Omental fat pad (tissue), 4 donors: ENCODE results near the gene ALKBH5. TPM values are rescaled to one million over a fixed set of nuclear protein-coding genes. Genes with fewer than 3 reads are reported as not detected.

Experiments
- ATAC-seq: fragments of 150-250 bp; one replicate; pipeline ENCODE4 v1.9.1; 2016; ENCODE audit warnings: mild to moderate bottlenecking, moderate library complexity; ENCODE audit not compliant: low FRiP score
- DNase-seq: peaks from one replicate; pipeline ENCODE4 v3.0.0-alpha.2; 2019; ENCODE audit warnings: low spot score
- total RNA-seq, 4 donors: library from RNA; depleted of rRNA; stranded (reverse); fragments of >200 nt; gene quantifications; one replicate each; pipeline ENCODE4 v1.1.0, GENCODE V29; 2016
- TF ChIP-seq, protein P1 (sequence below), 3 donors: fragments of 450-650 bp; IDR thresholded peaks; one replicate each; pipeline ENCODE4 v1.5.1; 2016 to 2017; ENCODE audit warnings: antibody characterized with exemption in 3 of 3, mild to moderate bottlenecking in 3 of 3, moderate library complexity in 2 of 3

The ALKBH5 gene
- total RNA-seq, 4 donors from 2014 or later: 77.0 to 80.7 (median 80.3) TPM

DNA sequence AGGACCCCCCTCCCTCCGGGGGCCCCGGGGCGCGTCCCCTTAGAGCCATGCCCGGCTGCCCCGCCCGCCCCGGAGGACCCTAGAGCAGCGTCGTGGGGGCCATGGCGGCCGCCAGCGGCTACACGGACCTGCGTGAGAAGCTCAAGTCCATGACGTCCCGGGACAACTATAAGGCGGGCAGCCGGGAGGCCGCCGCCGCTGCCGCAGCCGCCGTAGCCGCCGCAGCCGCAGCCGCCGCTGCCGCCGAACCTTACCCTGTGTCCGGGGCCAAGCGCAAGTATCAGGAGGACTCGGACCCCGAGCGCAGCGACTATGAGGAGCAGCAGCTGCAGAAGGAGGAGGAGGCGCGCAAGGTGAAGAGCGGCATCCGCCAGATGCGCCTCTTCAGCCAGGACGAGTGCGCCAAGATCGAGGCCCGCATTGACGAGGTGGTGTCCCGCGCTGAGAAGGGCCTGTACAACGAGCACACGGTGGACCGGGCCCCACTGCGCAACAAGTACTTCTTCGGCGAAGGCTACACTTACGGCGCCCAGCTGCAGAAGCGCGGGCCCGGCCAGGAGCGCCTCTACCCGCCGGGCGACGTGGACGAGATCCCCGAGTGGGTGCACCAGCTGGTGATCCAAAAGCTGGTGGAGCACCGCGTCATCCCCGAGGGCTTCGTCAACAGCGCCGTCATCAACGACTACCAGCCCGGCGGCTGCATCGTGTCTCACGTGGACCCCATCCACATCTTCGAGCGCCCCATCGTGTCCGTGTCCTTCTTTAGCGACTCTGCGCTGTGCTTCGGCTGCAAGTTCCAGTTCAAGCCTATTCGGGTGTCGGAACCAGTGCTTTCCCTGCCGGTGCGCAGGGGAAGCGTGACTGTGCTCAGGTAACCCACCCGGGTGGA, 759 bp downstream of the ALKBH5 start:
- TF ChIP-seq, protein P1, sequence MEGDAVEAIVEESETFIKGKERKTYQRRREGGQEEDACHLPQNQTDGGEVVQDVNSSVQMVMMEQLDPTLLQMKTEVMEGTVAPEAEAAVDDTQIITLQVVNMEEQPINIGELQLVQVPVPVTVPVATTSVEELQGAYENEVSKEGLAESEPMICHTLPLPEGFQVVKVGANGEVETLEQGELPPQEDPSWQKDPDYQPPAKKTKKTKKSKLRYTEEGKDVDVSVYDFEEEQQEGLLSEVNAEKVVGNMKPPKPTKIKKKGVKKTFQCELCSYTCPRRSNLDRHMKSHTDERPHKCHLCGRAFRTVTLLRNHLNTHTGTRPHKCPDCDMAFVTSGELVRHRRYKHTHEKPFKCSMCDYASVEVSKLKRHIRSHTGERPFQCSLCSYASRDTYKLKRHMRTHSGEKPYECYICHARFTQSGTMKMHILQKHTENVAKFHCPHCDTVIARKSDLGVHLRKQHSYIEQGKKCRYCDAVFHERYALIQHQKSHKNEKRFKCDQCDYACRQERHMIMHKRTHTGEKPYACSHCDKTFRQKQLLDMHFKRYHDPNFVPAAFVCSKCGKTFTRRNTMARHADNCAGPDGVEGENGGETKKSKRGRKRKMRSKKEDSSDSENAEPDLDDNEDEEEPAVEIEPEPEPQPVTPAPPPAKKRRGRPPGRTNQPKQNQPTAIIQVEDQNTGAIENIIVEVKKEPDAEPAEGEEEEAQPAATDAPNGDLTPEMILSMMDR (IDR thresholded peaks at IDR 0.05): no peak
- DNase-seq (peak; percentile 57), ATAC-seq (no peak)

DNA sequence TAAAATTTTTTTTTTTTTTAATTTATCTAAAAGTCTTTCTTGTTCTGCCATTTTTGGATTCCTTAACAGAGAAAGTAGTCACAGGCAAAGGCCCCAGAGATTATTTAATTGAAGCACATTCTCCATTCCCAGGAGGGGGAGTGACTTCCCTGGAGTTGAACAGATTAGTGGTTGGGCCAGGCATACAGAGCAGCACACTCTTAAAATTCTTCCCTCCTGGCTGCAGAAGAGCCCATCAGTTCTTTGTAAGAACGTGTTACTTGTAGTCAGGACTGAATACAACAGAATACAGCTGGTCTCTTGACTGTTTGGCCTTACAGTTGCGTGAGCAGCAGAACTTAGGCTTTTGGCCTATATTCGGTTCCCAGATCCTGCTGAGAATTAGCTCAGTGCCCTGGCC, 1.8 kb downstream of the ALKBH5 start:
- ATAC-seq (no peak), DNase-seq (no peak)
- TF ChIP-seq, protein P1 (IDR thresholded peaks at IDR 0.05): no peak

DNA sequence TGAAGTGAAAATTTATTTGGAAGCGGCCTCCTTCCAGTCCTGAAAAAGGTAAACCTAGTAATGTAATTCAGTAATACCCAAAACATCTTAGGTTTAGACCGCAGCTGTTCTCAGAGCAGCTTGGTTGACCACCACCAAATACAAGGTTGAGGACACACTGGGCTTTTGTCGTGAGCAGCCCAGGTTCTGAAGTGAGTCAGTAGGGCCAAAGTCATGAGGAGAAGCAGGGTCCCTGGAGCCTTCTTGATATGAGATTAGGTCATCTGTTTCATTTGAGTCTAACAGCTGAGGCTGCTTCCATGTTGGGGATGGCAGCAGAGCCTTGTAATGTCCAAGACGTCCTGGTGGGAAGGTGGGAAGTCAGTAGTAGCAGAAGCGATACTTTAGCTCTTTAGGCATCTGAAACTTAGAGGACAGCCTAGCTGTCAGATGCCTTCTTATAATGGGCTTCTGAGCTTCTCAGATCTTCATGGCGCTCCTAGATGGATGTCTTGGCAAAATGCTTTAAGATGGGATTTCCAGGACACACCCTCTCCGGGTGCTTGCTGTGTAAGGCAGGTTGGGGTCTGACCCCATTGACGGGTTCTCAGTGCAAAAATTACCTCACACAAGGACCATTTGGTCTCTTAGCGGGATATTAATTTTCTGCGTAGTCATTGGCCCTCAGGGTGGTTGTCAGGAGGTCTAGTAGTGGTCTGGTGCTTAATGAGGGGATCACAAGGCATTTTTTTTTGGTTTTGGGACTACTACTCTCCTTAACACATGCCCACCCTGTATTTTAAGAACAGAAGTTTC, 2.4 kb downstream of the ALKBH5 start:
- TF ChIP-seq, protein P1 (IDR thresholded peaks at IDR 0.05): no peak
- ATAC-seq: no peak
- DNase-seq: no peak

DNA sequence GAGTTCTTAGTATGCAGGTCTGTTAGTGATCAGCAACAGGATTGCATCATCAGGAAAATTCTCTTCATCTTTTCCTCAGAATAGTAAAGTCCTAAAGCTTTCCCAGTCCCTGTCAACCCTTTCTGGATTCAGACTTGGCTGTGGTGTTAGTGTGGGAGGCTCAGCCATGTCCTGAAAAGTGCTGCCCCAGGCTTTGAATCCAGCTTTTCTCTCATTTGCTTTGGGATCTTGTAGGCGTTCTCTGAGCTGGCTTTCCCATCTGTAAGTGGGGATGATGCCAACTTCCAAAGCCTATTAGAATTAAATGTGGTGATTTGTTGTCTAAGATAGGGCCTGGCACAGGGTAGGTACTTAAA, 3.0 kb downstream of the ALKBH5 start:
- DNase-seq: no peak
- TF ChIP-seq, protein P1 (IDR thresholded peaks at IDR 0.05): no peak

DNA sequence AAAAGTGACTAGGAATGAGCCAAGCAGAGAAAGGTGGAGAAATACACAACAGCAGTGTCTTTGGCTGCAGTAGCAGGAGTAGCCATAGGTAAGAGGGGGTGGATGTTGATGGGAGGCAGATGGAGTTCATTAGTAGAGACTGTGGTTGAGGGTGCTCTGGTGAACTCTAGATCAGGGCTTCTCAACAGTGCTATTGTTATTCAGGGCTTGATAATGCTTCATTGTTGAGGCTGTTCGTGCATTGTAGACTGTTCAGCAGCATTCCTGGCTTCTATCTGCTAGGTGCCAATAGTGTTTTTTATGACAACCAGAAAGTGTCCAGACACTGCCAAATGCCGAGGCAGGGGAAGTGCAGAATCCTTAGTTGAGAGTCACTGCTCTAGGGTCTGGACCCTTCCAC, 3.6 kb downstream of the ALKBH5 start:
- TF ChIP-seq, protein P1 (IDR thresholded peaks at IDR 0.05): no peak
- DNase-seq: no peak
- ATAC-seq: no peak

More for the DNA sequence above, 3.0 kb downstream of the ALKBH5 start:
- ATAC-seq: no peak

DNA sequence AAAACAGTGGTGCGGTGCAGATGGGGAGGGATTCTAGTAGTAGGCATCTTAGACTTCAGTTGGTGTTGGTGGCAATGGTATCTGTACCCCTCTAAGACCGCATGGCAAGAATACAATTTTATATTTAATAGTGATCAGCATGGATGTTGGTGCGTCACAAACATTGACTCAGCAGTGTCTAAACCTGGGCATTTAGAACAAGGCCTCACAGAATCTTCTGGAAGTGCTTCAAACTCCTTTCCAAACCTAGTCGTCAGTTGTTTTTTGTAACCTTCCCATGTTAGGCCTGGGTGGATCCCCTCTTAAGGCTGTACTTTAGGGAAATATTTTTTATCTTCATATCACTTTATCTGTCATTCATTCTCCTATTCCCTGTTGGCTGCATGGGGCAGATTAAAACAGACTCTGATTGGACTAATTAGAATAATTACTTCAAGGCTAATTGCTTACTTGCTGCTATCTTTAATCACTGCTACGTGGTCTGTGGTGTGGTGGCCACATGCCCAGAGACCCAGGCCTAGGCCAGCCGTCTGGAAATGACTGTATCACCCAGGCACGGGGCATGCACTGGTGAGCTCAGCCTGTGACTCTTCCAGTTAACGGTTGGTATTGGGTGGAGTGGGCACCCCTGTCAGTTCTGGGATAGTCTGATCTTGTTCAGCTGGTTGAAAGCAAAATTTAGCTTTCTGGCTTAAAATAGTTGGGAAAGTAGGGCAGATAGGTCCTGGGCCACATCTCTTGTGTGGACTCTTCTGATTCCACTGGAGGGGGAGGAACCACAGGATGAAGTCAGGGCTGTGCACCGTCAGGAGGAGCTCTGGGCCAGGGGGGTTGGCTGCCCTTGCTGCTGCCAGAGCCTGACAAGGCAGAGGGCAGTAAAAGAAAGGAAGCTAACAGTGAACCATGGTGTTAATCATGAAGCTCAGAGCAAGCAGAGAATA, 4.5 kb downstream of the ALKBH5 start:
- ATAC-seq (no peak), DNase-seq (no peak)
- TF ChIP-seq, protein P1 (IDR thresholded peaks at IDR 0.05): no peak
